GM23338 (cell line): Measurements from ENCODE around the gene STIP1. TPM values are rescaled to one million over a fixed set of nuclear protein-coding genes. Genes with fewer than 3 reads are reported as not detected.

Experiments
- ATAC-seq: fragments of 200-7000 bp; cut with Tn5 transposase; 3 replicates; pipeline ENCODE4 v1.9.1; 2020
- DNase-seq: peaks from one replicate; pipeline ENCODE4 v3.0.0-alpha.2; 2015; ENCODE audit warnings: low spot score
- H2AFZ ChIP-seq: fragments of 200-600 bp; sonication (generic); 2 replicates; pipeline ENCODE4 v1.8.0; 2016; ENCODE audit warnings: antibody characterized with exemption, mild to moderate bottlenecking, moderate library complexity
- H3F3A ChIP-seq: fragments of 200-600 bp; sonication (generic); replicated peaks from 2 replicates; pipeline ENCODE4 v1.8.0; 2017; ENCODE audit warnings: antibody characterized with exemption, mixed run types, low read depth
- H3K27ac ChIP-seq: fragments of 200-600 bp; sonication (generic); 2 replicates; pipeline ENCODE4 v1.6.1; 2016; ENCODE audit warnings: low read depth
- H3K27me3 ChIP-seq: fragments of 200-600 bp; sonication (generic); 2 replicates; pipeline ENCODE4 v1.8.0; 2016; ENCODE audit warnings: mild to moderate bottlenecking, mixed run types, moderate library complexity; ENCODE audit not compliant: insufficient read depth
- H3K36me3 ChIP-seq: fragments of 200-600 bp; sonication (generic); 2 replicates; pipeline ENCODE4 v1.8.0; 2016; ENCODE audit warnings: mild to moderate bottlenecking; ENCODE audit not compliant: insufficient read depth
- H3K4me1 ChIP-seq: fragments of 200-600 bp; sonication (generic); 2 replicates; pipeline ENCODE4 v1.8.0; 2016; ENCODE audit warnings: mild to moderate bottlenecking, moderate library complexity; ENCODE audit not compliant: insufficient read depth
- H3K4me2 ChIP-seq: fragments of 200-600 bp; sonication (generic); 2 replicates; pipeline ENCODE4 v1.7.1; 2017; ENCODE audit warnings: mixed run types
- H3K4me3 ChIP-seq: fragments of 200-600 bp; sonication (generic); 2 replicates; pipeline ENCODE4 v1.6.1; 2016; ENCODE audit warnings: mixed run types
- H3K79me2 ChIP-seq: fragments of 200-600 bp; sonication (generic); replicated peaks from 2 replicates; pipeline ENCODE4 v1.8.0; 2017; ENCODE audit warnings: mild to moderate bottlenecking; ENCODE audit not compliant: insufficient read depth
- H3K9me2 ChIP-seq: fragments of 200-600 bp; sonication (generic); 2 replicates; pipeline ENCODE4 v1.8.0; 2017; ENCODE audit not compliant: insufficient read depth
- H4K20me1 ChIP-seq: fragments of 200-600 bp; sonication (generic); replicated peaks from 2 replicates; pipeline ENCODE4 v1.8.0; 2017; ENCODE audit warnings: mild to moderate bottlenecking; ENCODE audit not compliant: insufficient read depth
- H3K27ac Mint-ChIP-seq: 2 replicates; pipeline ENCODE4 v1.8.0; 2020; ENCODE audit warnings: inconsistent platforms, mild to moderate bottlenecking, moderate library complexity, mixed read lengths
- H3K27me3 Mint-ChIP-seq: 3 replicates; pipeline ENCODE4 v1.8.0; 2022; ENCODE audit warnings: low read depth, mild to moderate bottlenecking, moderate library complexity, mixed read lengths, inconsistent platforms; ENCODE audit not compliant: insufficient read depth, poor library complexity
- H3K36me3 Mint-ChIP-seq: 3 replicates; pipeline ENCODE4 v1.8.0; 2021; ENCODE audit warnings: low read depth, mild to moderate bottlenecking, inconsistent platforms, moderate library complexity, mixed read lengths
- H3K4me1 Mint-ChIP-seq: 3 replicates; pipeline ENCODE4 v1.8.0; 2020; ENCODE audit warnings: mild to moderate bottlenecking, inconsistent platforms, mixed read lengths
- H3K4me3 Mint-ChIP-seq: 3 replicates; pipeline ENCODE4 v1.8.0; 2021; ENCODE audit warnings: moderate library complexity, mild to moderate bottlenecking, inconsistent platforms, mixed read lengths
- H3K9me3 Mint-ChIP-seq: 3 replicates; pipeline ENCODE4 v1.8.0; 2020; ENCODE audit warnings: moderate library complexity, mild to moderate bottlenecking, inconsistent platforms, mixed read lengths
- CREB1 ChIP-seq: fragments of 250-450 bp; sonication (Bioruptor Pico); IDR thresholded peaks from 2 replicates; pipeline ENCODE4 v1.5.0; 2020; ENCODE audit warnings: low read depth, mild to moderate bottlenecking, moderate library complexity
- EZH2 ChIP-seq: fragments of 200-600 bp; sonication (generic); IDR thresholded peaks from one replicate; pipeline ENCODE4 v1.8.0; 2017; ENCODE audit warnings: antibody characterized with exemption, mild to moderate bottlenecking, low read depth; ENCODE audit not compliant: unreplicated experiment
- EZH2phosphoT487 ChIP-seq: fragments of 200-600 bp; sonication (generic); IDR thresholded peaks from one replicate; pipeline ENCODE4 v1.8.1; 2018; ENCODE audit warnings: antibody characterized with exemption; ENCODE audit not compliant: unreplicated experiment
- JUNB ChIP-seq: IDR thresholded peaks from one replicate; pipeline ENCODE4 v1.6.1; 2016; ENCODE audit warnings: antibody characterized with exemption; ENCODE audit not compliant: unreplicated experiment
- NANOG ChIP-seq: IDR thresholded peaks from 2 replicates; pipeline ENCODE4 v1.6.1; 2016; ENCODE audit warnings: antibody characterized with exemption, borderline replicate concordance
- POLR2AphosphoS5 ChIP-seq: IDR thresholded peaks from 2 replicates; pipeline ENCODE4 v1.6.1; 2016; ENCODE audit warnings: antibody characterized with exemption, low read depth
- STAT1 ChIP-seq: IDR thresholded peaks from one replicate; pipeline ENCODE4 v1.6.1; 2016; ENCODE audit warnings: antibody characterized with exemption; ENCODE audit not compliant: unreplicated experiment
- ZNF114 ChIP-seq: fragments of 250-450 bp; sonication (Bioruptor Pico); IDR thresholded peaks from 2 replicates; pipeline ENCODE4 v1.5.0; 2020; ENCODE audit warnings: mild to moderate bottlenecking, moderate library complexity
- ZNF331 ChIP-seq: fragments of 250-450 bp; sonication (Bioruptor Pico); IDR thresholded peaks from 2 replicates; pipeline ENCODE4 v1.5.0; 2020; ENCODE audit warnings: low read depth, mild to moderate bottlenecking, moderate library complexity
- polyA plus RNA-seq: library from polyadenylated mRNA; unstranded; fragments of >200 nt; fragmentation: Nextera tagmentation; extraction: Ambion mirVana; gene quantifications from 2 replicates; pipeline ENCODE4 v1.2.1, GENCODE V29; 2016
- total RNA-seq: library from RNA; depleted of rRNA; stranded (reverse); fragments of >200 nt; shearing (Covaris generic); gene quantifications from 2 replicates; pipeline ENCODE4 v1.2.3, GENCODE V29; 2014
- TF ChIP-seq, protein P1 (sequence below): IDR thresholded peaks from 2 replicates; pipeline ENCODE4 v1.6.1; 2016; ENCODE audit warnings: antibody characterized with exemption
- TF ChIP-seq, protein P2 (sequence below): IDR thresholded peaks from one replicate; pipeline ENCODE4 v1.6.1; 2018; ENCODE audit warnings: antibody characterized with exemption; ENCODE audit not compliant: unreplicated experiment
- TF ChIP-seq, protein P3 (sequence below), 2 experiments: fragments of 200-600 bp in 1 of 2; sonication (generic) in 1 of 2; conservative IDR thresholded peaks; 2 replicates each; pipeline versions ENCODE4 v1.5.1 to v1.6.1; 2016 to 2017; ENCODE audit warnings: antibody characterized with exemption in 2 of 2, low read depth in 2 of 2, mild to moderate bottlenecking in 2 of 2, moderate library complexity in 1 of 2

The STIP1 gene
- total and polyA plus RNA-seq, 2 experiments from 2014 or later, result 213 to 351 TPM

- TF ChIP-seq STAT1, result no peak
- TF ChIP-seq POLR2AphosphoS5, result no peak
- TF ChIP-seq ZNF331, result no peak
- TF ChIP-seq, protein P1, sequence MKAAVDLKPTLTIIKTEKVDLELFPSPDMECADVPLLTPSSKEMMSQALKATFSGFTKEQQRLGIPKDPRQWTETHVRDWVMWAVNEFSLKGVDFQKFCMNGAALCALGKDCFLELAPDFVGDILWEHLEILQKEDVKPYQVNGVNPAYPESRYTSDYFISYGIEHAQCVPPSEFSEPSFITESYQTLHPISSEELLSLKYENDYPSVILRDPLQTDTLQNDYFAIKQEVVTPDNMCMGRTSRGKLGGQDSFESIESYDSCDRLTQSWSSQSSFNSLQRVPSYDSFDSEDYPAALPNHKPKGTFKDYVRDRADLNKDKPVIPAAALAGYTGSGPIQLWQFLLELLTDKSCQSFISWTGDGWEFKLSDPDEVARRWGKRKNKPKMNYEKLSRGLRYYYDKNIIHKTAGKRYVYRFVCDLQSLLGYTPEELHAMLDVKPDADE, result no peak
- TF ChIP-seq, protein P2, sequence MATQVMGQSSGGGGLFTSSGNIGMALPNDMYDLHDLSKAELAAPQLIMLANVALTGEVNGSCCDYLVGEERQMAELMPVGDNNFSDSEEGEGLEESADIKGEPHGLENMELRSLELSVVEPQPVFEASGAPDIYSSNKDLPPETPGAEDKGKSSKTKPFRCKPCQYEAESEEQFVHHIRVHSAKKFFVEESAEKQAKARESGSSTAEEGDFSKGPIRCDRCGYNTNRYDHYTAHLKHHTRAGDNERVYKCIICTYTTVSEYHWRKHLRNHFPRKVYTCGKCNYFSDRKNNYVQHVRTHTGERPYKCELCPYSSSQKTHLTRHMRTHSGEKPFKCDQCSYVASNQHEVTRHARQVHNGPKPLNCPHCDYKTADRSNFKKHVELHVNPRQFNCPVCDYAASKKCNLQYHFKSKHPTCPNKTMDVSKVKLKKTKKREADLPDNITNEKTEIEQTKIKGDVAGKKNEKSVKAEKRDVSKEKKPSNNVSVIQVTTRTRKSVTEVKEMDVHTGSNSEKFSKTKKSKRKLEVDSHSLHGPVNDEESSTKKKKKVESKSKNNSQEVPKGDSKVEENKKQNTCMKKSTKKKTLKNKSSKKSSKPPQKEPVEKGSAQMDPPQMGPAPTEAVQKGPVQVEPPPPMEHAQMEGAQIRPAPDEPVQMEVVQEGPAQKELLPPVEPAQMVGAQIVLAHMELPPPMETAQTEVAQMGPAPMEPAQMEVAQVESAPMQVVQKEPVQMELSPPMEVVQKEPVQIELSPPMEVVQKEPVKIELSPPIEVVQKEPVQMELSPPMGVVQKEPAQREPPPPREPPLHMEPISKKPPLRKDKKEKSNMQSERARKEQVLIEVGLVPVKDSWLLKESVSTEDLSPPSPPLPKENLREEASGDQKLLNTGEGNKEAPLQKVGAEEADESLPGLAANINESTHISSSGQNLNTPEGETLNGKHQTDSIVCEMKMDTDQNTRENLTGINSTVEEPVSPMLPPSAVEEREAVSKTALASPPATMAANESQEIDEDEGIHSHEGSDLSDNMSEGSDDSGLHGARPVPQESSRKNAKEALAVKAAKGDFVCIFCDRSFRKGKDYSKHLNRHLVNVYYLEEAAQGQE, result no peak
- TF ChIP-seq JUNB, result no peak
- no peak for TF ChIP-seq ZNF114 (CRISPR knock-in tag)
- TF ChIP-seq NANOG, result no peak
- TF ChIP-seq EZH2phosphoT487, result no peak
- no peak for TF ChIP-seq CREB1 (CRISPR knock-in tag)
These were observed 41.5 kb downstream of the STIP1 start (continued) for GRCh38 chr11:64227405-64227956.

- peak overlapping the region; percentile 96 for H3K4me2 ChIP-seq
- no peaks in the 10 kb centered on the region for H4K20me1 ChIP-seq
- TF ChIP-seq, protein P3, sequence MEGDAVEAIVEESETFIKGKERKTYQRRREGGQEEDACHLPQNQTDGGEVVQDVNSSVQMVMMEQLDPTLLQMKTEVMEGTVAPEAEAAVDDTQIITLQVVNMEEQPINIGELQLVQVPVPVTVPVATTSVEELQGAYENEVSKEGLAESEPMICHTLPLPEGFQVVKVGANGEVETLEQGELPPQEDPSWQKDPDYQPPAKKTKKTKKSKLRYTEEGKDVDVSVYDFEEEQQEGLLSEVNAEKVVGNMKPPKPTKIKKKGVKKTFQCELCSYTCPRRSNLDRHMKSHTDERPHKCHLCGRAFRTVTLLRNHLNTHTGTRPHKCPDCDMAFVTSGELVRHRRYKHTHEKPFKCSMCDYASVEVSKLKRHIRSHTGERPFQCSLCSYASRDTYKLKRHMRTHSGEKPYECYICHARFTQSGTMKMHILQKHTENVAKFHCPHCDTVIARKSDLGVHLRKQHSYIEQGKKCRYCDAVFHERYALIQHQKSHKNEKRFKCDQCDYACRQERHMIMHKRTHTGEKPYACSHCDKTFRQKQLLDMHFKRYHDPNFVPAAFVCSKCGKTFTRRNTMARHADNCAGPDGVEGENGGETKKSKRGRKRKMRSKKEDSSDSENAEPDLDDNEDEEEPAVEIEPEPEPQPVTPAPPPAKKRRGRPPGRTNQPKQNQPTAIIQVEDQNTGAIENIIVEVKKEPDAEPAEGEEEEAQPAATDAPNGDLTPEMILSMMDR (conservative IDR thresholded peaks at IDR 0.05; ENCODE audit: low read depth in 2 of 2), result no peak
- TF ChIP-seq ZNF114 (CRISPR knock-in tag), result no peak
- no peak for TF ChIP-seq CREB1 (CRISPR knock-in tag)
- no peak for TF ChIP-seq ZNF331
- TF ChIP-seq, protein P1, result no peak
- TF ChIP-seq POLR2AphosphoS5, result no peak
- TF ChIP-seq EZH2, result no peak
- peaks cover 17% of the 10 kb centered on the region; the same call in 1 of the 2 replicates for H3K4me1 ChIP-seq
- no peak overlapping the region for H2AFZ ChIP-seq
- H3K27me3 Mint-ChIP-seq, result peaks cover 22% of the 10 kb centered on the region
- peaks cover 13% of the 10 kb centered on the region for H3F3A ChIP-seq
- H3K4me3 ChIP-seq, result peak overlapping the region; percentile 94
- H3K36me3 ChIP-seq, result no peaks in the 10 kb centered on the region
- H3K36me3 Mint-ChIP-seq, result peaks cover 3% of the 10 kb centered on the region; the same call in 1 of the 3 replicates
- no peaks in the 10 kb centered on the region for H3K9me2 ChIP-seq
- DNase-seq (no peak), ATAC-seq (no peak)
- H3K79me2 ChIP-seq, result no peaks in the 10 kb centered on the region; the same call in 1 of the 2 replicates
- H3K27ac ChIP-seq, result no peak overlapping the region
- peaks cover 24% of the 10 kb centered on the region; the same call in 2 of the 3 replicates for H3K4me1 Mint-ChIP-seq
- no peak overlapping the region for H3K27ac Mint-ChIP-seq
- peak overlapping the region; percentile 83 for H3K4me3 Mint-ChIP-seq
- H3K9me3 Mint-ChIP-seq, result no peaks in the 10 kb centered on the region
- peaks cover 23% of the 10 kb centered on the region; the same call in 1 of the 2 replicates for H3K27me3 ChIP-seq
These were observed 43.2 kb downstream of the STIP1 start for GRCh38 chr11:64229090-64229743.
